ENCODE results near the gene PRTG. TPM values are rescaled to one million over a fixed set of nuclear protein-coding genes. Genes with fewer than 3 reads are reported as not detected.
A peak's percentile ranks its signal among the peaks of the same experiment; 100 is the strongest.
"Not testable (repeated sequence)": the region's sequence is repeated elsewhere in the genome, so short reads cannot be mapped to it uniquely, and the experiment has no call there.

Gene PRTG
- total RNA-seq, 2 experiments from 2014 or later = not detected

DNA sequence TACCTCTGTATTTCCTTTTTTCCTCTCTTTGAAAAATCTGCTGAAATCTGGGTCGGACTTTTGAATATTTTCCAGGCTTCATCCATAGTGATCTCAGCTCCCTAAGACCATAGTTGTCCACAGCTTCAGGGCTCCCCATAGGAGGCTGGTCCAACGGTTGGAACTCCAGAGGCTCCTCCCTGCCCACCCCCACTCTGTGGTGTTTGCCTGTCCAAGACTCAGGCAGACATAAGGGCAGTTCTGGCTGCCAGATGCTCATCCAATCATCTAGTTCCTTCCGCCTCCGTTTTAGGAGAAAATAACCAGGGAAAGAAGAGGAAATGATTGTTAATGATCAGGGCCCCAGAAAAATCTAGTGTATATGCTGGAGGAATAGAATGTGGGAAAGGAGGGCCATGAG is 27.9 kb upstream of the PRTG start:
- Mint-ChIP-seq H3K4me1 (peaks cover 7% of the 10 kb centered on the region), H3K9me3 (ENCODE audit: low read depth) (no peaks in the 10 kb centered on the region), H3K27me3 (peaks cover 2% of the 10 kb centered on the region), H3K4me3 (no peak overlapping the region), H3K36me3 (no peaks in the 10 kb centered on the region), H3K27ac (no peak overlapping the region)
- CTCF ChIA-PET = no interaction called here
- no peak for DNase-seq
- ATAC-seq = no peak

DNA sequence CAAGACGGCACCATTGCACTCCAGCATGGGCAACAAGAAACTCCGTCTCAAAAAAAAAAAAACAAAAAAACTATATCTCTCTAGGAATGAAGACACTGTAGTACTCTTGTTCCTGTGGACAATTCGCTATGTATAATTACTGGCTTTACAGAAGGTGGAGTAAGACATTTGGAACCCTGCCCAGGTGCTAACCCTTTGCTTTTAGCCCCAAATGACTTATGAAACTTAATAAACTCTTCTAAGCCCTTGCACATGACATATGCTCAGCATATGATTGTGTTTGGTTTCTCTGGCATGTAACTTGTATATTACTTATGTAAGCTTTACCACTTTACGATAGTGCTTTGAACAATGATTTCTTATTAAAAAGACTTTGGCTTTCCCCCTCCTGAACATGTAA is 27.3 kb upstream of the PRTG start:
- DNase-seq (no peak), ATAC-seq (no peak)
- no peak overlapping the region for H3K27ac Mint-ChIP-seq
- no peaks in the 10 kb centered on the region for H3K9me3 Mint-ChIP-seq (ENCODE audit: low read depth)
- H3K4me1 Mint-ChIP-seq = peaks cover 7% of the 10 kb centered on the region
- CTCF ChIA-PET = no interaction called here
- no peak overlapping the region for H3K4me3 Mint-ChIP-seq
- peaks cover 2% of the 10 kb centered on the region for H3K27me3 Mint-ChIP-seq
- no peaks in the 10 kb centered on the region for H3K36me3 Mint-ChIP-seq

DNA sequence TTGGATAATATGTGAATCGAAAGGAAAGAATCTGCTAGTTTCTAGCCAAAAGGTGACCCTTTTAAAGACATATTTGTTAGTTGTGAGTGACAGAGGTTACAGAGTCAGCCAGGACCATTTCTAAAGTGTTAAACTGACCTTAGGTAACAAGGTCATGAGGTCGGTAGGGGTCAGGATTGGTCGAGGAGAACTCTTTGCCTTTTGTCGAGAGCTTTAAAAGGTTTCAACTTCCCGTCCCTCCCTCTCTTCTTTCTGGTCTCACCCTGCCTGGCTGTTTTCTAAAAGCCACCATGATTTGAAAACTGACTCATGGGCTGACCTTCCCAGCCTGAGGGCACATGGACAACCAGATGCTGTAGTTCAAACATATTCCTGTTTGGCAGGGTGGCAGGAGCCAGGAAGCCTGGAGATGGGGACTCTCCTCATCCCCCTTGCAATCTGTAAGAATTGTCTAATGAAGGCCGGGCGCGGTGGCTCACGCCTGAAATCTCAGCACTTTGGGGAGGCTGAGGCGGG is 25.8 kb upstream of the PRTG start:
- H3K4me1 Mint-ChIP-seq = peaks cover 7% of the 10 kb centered on the region
- no peak overlapping the region for H3K4me3 Mint-ChIP-seq
- DNase-seq (no peak), ATAC-seq (no peak)
- CTCF ChIA-PET = interaction anchor here (0.7 kb wide), 1 partner anchor 78 kb away, joined by 3 read pairs; no protein-coding TSS in a partner anchor
- no peaks in the 10 kb centered on the region for H3K36me3 Mint-ChIP-seq
- no peak overlapping the region for H3K27ac Mint-ChIP-seq
- peaks cover 2% of the 10 kb centered on the region for H3K27me3 Mint-ChIP-seq
- H3K9me3 Mint-ChIP-seq (ENCODE audit: low read depth) = no peaks in the 10 kb centered on the region

DNA sequence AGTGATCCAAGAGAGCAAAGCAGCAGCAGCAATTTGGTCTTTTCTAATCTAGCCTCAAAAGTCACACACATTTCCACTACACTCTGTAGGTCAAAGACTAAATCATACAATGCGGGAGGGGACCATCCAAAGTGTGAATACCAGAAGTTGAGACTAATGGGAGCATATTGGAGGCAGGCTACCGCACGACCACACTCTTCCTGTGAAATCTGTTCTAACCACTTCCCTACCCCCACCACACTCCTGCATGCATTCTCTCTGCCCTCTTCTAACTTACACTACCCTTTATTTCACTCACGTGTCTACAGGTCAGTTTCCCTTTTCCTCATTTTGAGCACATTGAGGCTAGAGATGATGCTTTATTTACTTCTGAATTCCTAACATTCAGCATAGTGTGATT is 23.7 kb upstream of the PRTG start:
- H3K36me3 Mint-ChIP-seq = no peaks in the 10 kb centered on the region
- CTCF ChIA-PET = interaction anchor here (2.1 kb wide), 1 partner anchor 8 kb away, joined by 9 read pairs; no protein-coding TSS in a partner anchor
- H3K27me3 Mint-ChIP-seq = peaks cover 2% of the 10 kb centered on the region
- H3K27ac Mint-ChIP-seq = no peak overlapping the region
- no peak overlapping the region for H3K4me3 Mint-ChIP-seq
- peaks cover 7% of the 10 kb centered on the region for H3K4me1 Mint-ChIP-seq
- H3K9me3 Mint-ChIP-seq (ENCODE audit: low read depth) = no peaks in the 10 kb centered on the region
- DNase-seq = no peak
- no peak for ATAC-seq

DNA sequence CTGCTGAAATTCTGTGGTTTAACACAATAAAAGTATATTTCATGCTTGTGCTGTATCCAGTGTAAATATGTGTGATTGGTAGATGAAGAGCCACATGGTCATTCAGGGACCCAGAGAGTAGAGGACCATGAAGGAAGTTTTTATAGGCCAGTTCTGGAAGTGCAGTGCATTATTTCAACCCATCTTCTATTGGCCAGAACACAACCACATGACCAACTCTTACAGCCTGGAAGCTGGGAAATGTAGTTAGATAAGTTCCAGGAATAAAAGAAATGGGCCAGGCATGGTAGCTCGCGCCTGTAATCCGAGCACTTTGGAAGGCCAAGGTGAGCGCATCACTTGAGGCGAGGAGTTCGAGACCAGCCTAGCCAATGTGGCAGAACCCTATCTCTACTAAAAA is 21.4 kb upstream of the PRTG start:
- no peaks in the 10 kb centered on the region for H3K36me3 Mint-ChIP-seq
- peaks cover 7% of the 10 kb centered on the region for H3K4me1 Mint-ChIP-seq
- no peaks in the 10 kb centered on the region for H3K9me3 Mint-ChIP-seq (ENCODE audit: low read depth)
- H3K27me3 Mint-ChIP-seq = no peaks in the 10 kb centered on the region
- no peak for DNase-seq
- H3K4me3 Mint-ChIP-seq = no peak overlapping the region
- ATAC-seq = no peak
- no peak overlapping the region for H3K27ac Mint-ChIP-seq
- CTCF ChIA-PET = interaction anchor here (0.7 to 2.1 kb wide), 4 partner anchors 9 to 115 kb away, joined by 3 to 9 read pairs (median 3); no protein-coding TSS in a partner anchor

DNA sequence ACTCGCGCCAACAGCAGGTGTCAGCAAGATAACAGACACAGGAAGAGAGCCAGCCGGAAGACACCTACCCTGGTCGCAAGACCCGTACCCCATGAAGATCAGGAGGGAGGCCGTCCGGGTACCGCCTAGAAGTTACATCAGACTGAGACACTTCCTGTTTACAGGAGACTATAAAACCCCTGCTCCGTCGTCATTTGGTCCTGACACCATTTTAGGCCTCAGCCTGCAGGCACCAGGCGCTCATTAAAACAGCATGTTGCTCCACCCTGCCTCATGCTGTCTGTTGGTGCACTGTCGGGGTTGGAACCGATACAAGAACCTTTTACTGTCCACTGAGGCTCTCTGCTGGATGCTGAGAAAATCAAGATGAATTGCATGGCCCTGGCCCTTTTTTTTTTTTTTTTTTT is 15.6 kb upstream of the PRTG start:
- Mint-ChIP-seq H3K4me1 (no peaks in the 10 kb centered on the region), H3K27me3 (peaks cover 12% of the 10 kb centered on the region), H3K9me3 (ENCODE audit: low read depth) (no peaks in the 10 kb centered on the region), H3K27ac (no peak overlapping the region), H3K4me3 (no peak overlapping the region), H3K36me3 (no peaks in the 10 kb centered on the region)
- DNase-seq = no peak
- ATAC-seq = no peak
- CTCF ChIA-PET = no interaction called here

DNA sequence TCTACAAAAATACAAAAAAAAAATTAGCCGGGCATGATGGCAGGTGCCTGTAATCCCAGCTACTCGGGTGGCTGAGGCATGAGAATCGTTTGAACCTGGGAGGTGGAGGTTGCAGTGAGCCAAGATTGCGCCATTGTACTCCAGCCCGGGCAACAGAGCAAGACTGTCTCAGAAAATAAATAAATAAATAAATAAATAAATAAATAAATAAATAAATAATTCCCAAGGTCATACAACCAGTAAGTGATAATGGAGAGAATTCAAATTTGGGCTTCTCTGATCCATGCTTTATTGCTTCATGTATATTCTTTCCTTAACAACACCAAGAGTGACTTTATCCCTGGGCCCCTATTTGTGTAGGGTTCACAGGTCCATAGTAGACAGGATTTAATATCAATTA is 10.5 kb upstream of the PRTG start:
- ATAC-seq; DNase-seq; H3K36me3 Mint-ChIP-seq; H3K27ac Mint-ChIP-seq; H3K9me3 Mint-ChIP-seq (ENCODE audit: low read depth); H3K4me1 Mint-ChIP-seq; H3K4me3 Mint-ChIP-seq; CTCF ChIA-PET: not testable (repeated sequence)
- H3K27me3 Mint-ChIP-seq = peaks cover 30% of the 10 kb centered on the region

DNA sequence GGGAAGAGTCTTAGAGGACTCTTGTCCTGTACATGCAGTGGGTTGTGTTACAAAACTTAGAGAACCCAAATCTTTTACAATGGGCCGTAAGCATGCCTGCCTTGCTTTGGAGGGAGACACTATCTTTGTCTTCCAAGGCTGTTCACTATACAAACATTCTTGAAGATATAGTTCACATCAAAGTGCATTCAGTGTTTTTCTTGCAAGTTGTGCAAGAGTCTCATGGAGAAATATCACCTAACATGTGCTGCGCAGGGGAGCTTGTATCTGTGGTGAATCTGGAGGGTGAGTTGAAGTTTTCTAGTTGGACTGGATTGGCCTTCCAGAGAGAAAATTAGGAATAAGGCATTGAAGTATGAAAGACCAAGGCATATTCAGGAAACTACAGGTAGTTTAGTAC is 7.8 kb upstream of the PRTG start:
- Mint-ChIP-seq H3K27ac (no peak overlapping the region), H3K9me3 (ENCODE audit: low read depth) (no peaks in the 10 kb centered on the region), H3K4me1 (no peaks in the 10 kb centered on the region), H3K27me3 (peaks cover 29% of the 10 kb centered on the region), H3K36me3 (no peaks in the 10 kb centered on the region), H3K4me3 (no peak overlapping the region)
- ATAC-seq (no peak), DNase-seq (no peak)
- CTCF ChIA-PET = no interaction called here

DNA sequence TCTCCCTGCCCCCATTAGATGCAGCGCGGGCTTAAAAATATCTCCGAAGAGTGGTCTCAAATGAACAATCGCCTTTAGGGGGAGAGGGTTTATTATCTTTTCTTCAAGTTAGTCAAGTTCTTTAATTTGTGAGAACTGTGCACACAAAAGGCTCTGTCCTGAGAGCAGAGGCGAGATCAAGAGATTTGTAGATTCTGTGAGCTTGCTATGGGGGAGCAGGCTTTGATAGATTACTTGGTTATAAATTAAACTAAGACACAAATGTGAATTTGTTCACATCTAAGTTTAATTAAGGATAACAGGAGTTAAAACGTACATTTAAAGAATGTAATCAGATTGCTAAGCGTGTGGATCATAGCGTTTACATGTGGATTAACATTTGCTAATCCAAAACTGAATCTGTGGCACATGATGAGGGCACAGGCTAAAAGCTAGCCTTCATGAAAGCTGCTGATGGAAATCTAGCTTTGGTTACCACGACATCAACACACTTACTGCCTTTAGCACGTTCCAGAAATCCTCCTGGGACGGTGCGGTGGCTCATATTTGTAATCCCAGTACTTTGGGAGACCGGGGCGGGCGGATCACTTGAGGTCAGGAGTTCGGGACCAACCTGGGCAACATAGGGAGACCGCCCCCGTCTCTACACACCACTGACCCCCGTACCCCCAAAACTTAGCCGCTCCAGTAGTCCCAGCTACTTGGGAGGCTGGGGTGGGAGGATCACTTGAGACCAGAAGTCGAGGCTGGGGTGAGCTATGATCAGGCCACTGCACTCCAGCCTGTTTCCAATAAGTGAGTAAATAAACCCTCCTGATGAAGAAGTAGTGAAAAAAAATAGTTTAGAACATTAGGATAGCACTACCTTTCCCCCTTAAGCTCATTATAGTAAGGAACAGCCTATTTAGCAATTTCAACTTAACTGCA is 1.0 kb upstream of the PRTG start:
- Mint-ChIP-seq H3K4me3 (peak overlapping the region; percentile 25), H3K4me1 (peaks cover 3% of the 10 kb centered on the region), H3K36me3 (no peaks in the 10 kb centered on the region), H3K9me3 (ENCODE audit: low read depth) (no peaks in the 10 kb centered on the region), H3K27ac (no peak overlapping the region), H3K27me3 (peaks cover 33% of the 10 kb centered on the region)
- ATAC-seq (no peak), DNase-seq (no peak)
- CTCF ChIA-PET = interaction anchor here (1.6 kb wide), 1 partner anchor 305 kb away, joined by 4 read pairs; no protein-coding TSS in a partner anchor

DNA sequence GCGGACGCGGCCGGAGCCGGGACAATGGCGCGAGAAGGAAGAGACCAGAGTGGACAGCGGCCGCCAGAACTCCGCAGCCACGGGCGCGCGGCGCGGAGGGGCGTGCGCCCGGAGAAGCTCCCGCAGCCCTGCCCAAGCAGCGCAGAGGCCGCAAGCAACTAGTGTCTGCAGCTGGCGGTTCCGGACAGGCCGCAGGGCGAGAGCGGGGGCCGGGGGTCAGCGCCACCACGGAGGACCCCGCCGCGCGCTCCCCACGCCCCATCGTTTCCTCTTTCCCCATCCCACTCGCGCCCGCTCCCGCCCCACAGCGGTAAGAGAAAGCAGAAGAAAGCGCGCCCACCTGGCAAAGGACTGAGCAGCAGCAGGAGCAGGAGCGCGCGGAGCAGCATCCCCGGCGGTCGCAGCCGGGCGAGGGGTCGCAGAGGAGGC is 440 bp downstream of the PRTG start:
- CTCF ChIA-PET = no interaction called here
- Mint-ChIP-seq H3K27me3 (peaks cover 34% of the 10 kb centered on the region), H3K4me1 (peaks cover 3% of the 10 kb centered on the region), H3K9me3 (ENCODE audit: low read depth) (no peaks in the 10 kb centered on the region), H3K27ac (no peak overlapping the region), H3K36me3 (no peaks in the 10 kb centered on the region), H3K4me3 (peak overlapping the region; percentile 54)
- no peak for DNase-seq
- ATAC-seq = peak; percentile 55

DNA sequence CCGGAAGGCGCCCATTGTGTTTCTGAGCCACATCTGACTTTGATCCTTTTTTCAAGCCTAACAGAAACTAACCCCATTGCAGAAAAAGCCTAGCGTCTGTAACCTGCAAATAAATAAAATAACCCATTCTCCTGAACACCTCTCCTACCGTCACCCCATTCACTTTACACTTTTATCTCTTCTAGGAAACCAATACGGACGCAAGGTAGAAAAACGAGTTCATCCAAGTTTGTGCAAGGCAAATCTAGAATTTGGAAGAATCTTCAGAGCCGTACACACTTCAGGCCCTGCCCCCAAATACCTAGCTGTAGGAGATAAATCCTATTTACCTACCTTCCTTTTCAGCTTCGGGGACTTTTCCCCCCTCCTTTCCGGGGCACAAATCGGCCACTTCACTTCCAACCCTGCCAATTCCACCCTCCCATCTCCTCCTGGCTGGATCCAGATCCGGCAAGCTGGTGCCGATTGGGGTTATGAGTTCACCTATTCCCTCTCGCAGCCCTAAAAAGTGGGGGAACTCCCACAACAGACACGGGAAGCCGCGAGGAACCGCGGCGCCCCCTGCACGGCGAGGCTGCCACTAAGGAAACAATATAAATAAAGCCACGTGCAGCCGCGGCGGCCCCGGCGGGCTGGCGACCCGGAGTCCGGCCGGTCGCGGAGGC is 987 bp downstream of the PRTG start:
- DNase-seq = no peak

DNA sequence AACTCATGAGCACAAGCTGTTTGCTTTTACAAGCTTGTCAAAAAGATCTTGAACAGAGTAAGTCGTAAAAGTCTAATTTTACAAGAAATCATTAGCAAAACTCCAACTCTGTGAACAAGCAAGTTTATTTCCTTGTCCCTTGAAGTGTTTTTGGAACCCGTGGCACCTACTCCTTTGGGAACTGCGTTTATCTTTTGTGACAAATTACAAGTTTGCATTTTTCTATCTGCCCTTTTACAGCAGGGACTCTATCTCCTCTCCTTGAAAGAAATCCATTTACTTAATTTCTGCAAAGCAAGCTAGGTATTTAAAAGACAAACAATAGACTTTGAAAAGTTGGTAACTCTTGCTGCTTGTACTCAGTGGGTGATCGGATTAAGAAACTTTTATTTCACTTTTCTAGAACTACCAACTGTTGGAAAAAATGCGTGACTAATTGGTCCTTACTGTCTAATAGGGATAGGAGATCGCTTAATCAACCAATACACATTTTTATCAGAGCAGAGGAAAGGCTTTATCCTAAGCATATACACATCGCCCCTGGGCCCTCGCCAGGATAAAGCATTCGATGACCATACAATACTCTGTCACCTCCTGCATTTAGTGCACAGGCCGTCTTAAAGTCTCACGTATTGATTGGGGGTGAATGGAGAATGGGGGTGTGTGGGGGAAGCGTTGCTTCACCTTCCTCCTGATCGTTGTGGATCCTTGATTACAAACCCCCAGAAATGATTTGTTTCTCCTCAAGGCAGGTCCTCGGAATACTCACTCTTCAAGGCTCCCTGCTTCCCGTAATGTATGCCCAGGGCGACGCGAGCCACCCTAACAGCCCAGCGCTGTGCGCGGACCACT is 1.7 kb downstream of the PRTG start:
- H3K9me3 Mint-ChIP-seq (ENCODE audit: low read depth) = no peaks in the 10 kb centered on the region
- peaks cover 3% of the 10 kb centered on the region for H3K4me1 Mint-ChIP-seq
- no peak overlapping the region for H3K27ac Mint-ChIP-seq
- CTCF ChIA-PET = interaction anchor here (2.4 kb wide), 1 partner anchor 105 kb away, joined by 5 read pairs; no protein-coding TSS in a partner anchor
- H3K27me3 Mint-ChIP-seq = peaks cover 41% of the 10 kb centered on the region
- DNase-seq (no peak), ATAC-seq (peak; percentile 36)
- H3K36me3 Mint-ChIP-seq = no peaks in the 10 kb centered on the region
- no peak overlapping the region for H3K4me3 Mint-ChIP-seq

More for the DNA sequence above, 987 bp downstream of the PRTG start:
- Mint-ChIP-seq H3K36me3 (no peaks in the 10 kb centered on the region), H3K4me3 (no peak overlapping the region), H3K4me1 (peaks cover 3% of the 10 kb centered on the region), H3K9me3 (ENCODE audit: low read depth) (no peaks in the 10 kb centered on the region), H3K27ac (no peak overlapping the region), H3K27me3 (peaks cover 37% of the 10 kb centered on the region)
- ATAC-seq = peak; percentile 23
- CTCF ChIA-PET = no interaction called here

DNA sequence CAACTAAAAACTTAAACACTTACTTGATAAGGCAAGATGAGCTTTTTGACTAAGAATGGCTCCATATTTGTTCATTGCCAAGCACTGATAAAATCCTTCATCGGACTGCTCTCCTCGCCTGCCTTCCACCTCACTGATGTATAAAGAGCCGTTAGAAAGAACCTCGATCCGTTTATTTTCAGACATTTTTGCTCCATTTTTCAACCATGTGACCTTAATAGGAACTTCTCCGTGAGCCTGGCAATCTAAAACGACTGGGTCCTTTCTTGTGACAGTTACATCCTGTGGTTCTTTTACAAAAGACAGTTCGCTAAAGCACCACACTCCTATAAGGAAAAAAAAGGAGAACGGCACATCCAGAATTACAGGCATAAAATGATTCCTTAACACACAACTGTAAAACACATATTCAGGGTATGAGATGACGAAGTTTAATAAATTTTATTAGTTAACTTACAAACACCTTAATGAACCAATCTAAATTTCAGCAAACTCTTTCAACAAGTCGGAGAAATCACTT is 2.5 kb downstream of the PRTG start:
- no peaks in the 10 kb centered on the region for H3K36me3 Mint-ChIP-seq
- H3K9me3 Mint-ChIP-seq (ENCODE audit: low read depth) = no peaks in the 10 kb centered on the region
- peaks cover 46% of the 10 kb centered on the region for H3K27me3 Mint-ChIP-seq
- CTCF ChIA-PET = interaction anchor here (2.4 kb wide), 1 partner anchor 106 kb away, joined by 5 read pairs; no protein-coding TSS in a partner anchor
- DNase-seq = no peak
- H3K4me1 Mint-ChIP-seq = peaks cover 3% of the 10 kb centered on the region
- ATAC-seq = no peak
- H3K4me3 Mint-ChIP-seq = no peak overlapping the region
- H3K27ac Mint-ChIP-seq = no peak overlapping the region

All from activated CD8-positive, alpha-beta memory T cell treated with anti-CD3 and anti-CD28 coated beads, Interleukin-2, amount 10 ng/mL, durations not matched to agents 7 days and 5 days (primary cell).